ENCODE data around the gene OCA2.

OCA2 gene

DNA sequence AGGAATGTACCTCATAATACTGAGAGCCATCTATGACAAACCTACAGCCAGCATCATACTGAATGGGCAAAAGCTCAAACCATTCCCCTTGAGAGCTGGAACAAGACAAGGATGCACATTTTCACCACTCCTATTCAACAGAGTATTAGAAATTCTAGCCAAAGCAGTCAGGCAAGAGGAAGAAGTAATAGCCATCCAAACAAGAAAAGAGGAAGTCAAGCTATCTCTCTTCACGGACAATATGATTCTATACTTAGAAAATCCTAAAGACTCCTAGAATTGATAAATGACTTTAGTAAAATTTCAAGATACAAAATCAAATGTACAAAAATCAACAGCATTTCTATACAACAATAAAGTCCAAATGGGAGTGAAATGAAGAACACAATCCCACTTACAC is 30.2 kb downstream of the OCA2 start:
- DNase-seq, result no peak

DNA sequence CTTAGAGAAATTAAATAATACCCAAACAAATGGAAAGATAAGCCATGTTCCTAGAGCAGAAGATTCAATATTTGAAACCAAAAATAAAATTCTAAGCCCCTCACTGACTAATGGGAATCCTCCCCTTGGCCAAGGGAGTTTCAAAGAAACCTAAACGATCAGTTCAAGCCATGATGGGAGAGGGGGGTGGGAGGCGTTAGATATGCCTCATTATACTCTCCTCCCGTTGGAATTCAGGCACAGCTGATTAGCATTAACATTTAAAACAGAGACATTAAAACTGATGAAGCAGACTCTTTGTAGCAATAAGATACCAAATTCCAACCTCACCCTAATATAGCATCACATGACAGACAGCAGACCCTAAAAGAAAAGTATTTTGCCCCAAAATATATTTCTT is 32.9 kb downstream of the OCA2 start:
- no peak for DNase-seq

DNA sequence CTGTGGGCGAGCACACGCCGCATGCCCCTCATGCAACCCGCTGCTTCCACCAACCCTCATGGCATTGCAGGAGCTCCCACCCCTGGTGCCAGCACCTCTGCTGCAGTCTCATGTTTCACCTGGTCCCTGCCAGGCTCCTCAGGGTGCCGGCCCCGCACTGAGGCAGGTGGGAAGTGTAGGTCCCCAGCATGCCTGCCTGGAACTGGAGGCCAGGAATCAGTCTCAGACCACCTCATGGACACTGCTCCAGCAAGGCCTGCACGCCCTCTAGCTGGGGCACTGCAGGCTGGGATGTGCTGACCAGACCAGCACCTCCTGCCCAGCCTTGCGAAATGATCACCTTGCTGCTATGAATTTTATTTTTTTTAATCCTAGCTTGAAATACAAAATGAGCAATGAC is 39.1 kb downstream of the OCA2 start:
- DNase-seq, result no peak

DNA sequence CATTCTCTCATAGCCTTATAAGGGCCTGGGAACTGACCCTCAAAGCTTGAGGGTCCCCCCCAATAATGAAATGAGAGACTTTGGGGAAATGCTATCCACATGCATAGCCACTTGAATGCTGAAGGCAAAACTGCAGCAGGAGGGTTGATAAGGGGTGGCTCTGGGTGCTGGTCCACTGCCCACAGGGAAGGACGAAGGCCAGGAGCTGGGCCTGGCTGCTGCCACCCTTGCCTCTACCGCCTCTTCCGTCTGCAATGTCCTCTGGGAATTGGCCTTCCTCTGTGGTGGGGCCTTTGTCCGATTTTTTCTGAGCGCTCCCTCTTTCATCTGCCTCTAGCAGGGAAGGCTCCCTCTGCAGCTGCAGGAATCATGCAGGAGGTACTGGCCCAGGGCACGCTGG is 41.0 kb downstream of the OCA2 start:
- DNase-seq, result no peak

DNA sequence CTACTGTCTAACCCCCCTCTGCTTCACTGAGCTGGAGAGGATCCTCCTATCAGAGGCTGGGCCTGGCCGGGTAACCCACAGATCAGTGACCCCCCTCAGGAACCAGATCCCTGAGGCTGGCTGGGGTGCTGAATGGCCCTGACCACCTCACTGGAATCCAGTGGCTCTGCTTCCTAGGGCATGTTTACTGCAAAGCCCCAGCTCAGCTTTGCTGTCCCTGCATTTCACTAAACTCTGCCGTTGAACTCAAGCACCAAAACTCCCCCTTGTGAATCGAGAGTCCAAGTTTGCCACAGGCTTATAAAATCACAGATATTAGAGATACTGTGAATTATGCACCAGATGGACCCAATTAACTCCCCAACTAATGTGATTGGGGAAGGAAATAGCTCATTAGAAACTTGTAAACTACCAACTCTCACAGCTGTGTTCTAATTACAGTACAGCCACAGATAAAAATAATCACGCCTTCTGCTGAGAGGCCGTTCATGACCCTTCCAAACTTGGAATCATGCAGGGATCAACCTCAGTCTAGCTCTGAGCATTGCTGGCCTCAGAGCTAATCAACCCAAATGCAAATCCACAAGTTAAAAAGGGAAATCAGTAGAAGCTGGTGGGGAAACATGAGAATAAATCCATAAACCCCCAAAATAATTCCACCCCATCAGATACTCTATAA is 47.0 kb downstream of the OCA2 start:
- DNase-seq, result no peak

DNA sequence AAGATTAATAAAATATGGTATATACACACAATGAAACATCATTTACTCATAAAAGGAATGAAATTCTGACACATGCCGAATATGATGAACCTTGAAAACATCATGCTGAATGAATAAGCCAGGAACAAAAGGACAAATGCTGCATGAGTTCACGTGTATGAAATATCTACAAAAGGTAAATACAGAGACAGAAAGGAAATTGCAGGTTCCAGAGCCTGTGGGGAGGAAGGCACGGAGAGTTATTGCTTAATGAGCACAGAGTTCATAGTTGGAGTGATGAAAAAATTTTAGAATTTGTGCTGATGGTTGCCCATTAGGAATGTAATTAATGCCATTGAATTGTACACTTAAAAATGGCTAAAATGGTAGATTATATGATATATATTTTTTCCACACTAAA is 49.5 kb downstream of the OCA2 start:
- no peak for DNase-seq

DNA sequence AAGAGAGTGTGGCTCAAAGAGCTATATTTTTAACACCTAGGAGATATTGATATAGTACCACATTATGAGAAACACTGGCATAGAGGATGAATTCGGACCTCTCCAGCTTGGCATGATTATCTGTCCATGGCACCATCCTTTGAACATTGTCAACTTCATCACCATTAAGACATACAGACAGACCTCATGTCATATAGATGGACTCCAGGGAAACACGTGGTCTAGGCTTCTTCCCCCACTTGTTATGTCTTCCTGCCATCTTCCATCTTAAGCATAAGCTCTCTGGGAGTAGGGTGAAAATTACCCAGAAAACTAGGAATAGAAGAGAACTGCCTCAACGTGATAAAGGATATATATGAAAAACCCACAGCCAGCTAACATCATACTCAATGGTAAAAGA is 51.8 kb downstream of the OCA2 start:
- DNase-seq, result no peak

DNA sequence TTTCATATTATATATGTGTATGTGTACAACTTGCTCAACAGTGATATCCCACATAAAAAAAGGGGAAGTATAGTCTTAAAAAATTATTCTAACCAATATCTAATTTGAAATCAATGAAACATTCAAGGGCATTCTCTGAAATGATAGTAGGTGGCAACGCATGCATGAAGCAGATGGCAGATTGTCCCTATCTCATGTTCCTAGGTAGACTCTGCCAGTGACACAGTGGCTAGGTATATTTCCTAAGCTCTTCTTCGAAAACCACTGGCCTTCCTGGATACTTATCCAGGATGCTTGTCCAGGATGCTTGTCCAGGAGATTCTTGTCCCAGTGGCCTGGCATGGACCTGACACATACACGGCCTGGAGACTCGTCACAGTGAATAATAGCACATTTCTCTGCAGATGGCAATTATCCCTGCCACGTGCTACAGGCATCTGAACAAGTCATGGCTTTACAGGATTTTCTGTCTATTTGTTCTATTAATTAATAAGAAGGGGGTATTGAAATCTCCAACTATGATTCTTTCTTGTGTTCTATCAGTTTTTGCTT is 54.9 kb downstream of the OCA2 start:
- no peak for DNase-seq

DNA sequence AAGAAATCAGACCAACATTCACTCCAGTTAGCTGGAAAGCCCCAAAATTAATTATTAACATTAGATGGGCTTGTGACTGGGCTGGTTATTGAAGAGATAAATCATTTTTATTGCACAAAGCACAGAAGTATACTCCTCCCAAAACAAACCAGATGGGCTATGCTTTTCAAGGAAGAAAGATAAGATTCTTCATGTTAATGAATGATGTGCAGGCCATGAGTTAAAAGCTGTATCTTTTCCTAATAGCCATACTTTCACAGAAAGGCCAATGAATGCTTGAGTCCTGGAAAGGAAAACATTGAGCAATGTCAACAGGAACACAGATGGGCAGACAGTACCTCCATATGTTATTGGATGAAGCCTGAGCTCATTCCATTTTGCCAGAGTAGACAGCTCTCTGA is 55.4 kb downstream of the OCA2 start:
- DNase-seq, result no peak

DNA sequence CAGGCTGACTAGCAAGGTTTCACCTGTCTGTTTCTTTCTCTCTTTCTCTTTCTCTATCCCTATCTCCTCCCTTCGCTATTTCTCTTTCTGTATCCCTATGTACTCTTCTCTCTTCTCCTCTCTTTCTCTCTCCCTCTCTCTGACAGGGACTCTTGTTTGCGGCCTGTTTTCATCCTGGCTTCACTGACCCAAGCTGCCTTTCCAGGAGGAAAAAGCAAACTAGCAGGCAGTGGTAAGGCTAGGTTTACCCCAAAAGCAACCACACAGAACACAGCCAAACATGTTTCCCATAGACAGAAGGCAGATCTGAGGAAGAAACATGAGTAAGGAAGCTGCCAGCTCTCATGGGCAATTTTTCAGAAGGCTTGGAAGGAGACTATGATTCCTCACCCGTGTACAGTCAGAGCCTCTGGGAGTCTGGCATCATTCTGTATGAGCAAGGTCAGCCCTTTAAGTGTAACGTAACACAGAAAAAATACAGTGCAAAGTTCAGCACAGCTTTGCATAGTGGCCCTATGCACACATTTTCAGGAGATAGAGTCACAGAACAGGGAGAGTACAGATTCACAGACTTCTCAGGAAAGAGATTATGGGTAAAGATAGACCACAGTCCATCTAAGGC is 61.0 kb downstream of the OCA2 start:
- no peak for DNase-seq

DNA sequence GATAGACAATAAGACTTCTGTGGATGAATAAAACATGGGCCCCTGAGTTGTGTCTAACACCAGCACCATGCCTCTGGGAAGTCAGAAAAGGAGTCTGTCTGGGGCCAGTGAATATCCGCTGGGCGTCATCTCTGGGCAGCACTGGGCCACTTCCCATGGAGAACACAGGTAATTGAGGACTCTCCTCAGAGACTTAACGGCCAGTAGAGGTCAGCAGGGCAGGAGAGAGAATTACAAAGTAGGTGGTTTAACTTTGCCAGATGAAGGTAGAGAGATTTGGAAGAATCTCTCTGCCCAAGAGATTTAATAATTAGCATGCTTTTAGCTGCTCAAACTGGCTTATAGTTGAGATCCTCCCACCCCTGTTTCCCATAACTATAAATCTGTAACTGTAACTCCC is 65.7 kb downstream of the OCA2 start:
- no peak for DNase-seq

DNA sequence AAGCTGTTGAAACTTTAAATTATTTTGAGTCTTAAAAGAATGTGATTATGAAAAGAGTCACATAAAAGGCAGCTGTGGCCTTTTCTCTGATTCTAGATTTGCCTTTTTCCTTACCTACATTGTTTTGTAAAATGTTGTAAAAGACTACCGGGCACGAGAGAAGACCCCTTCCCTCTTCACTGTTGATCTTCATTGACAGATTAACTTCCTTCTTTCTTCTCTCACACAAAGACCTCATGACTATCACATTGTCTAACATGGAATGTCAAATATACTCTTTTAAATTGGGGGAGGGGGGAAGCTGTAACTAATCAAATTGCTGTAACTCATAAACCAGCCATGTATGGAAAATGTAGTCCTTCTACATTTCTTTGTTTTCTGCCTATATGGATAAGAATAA is 68.3 kb downstream of the OCA2 start:
- DNase-seq, result no peak

DNA sequence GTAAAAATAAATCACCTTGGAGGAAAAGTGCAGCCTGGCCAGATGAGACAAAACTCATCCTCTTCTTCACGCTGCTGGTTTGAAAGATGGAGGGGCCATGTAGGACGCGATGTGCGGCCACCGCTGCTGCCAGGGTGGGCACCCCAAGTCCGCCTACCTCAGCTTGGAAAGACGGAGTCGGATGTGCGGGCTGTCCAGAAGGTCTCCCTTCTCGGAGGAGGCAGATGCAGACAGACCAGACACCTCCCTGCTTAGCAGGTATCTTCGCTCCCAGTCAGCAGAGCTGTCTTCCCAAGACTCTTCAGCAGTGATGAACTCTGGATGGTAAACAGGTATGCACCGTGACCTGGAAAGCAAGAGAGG is 71.4 kb downstream of the OCA2 start:
- DNase-seq, result no peak

DNA sequence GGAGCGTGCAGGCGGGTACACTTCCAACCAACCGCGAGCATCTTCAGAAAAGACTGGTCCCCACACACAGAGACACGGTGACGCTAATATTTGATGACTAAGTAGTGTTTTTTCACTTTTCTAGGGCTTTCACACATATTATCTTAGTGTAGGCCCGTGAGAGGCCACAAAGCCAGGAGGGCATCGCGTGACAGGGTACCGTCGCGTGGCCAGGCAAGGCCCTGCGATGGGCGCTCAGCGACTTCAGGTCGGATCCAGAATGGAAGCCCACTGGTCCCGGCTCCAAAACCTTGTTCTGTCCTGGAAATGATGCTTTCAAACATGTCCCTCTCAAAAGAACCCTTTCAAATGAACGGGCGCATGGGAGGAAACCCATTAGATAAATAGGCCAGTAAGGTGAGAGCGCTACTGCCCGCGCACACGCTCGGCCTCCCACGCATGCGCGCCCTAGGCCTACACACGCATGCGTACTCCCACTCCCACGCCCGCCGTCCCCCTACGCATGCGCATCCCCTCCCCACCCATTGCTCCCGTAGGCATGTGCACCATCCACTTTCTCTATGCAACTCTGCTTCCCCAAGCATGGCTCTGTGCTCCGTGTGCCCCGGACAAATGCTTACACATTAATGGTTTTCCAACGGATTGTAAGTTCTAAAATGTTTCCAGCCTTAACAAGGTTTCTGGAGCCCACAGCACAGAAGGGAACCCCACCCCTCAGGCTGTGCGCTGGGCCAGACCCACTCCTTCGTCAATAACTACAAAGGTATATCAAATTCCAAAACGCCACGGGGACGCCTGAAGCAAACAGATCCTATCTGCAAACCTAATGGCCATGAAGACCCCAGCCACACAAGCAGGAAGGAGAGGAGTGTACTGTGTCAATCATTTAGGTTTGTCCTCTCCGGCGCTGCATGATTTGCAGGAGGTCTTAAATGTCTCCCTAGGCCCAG is 72.1 kb downstream of the OCA2 start:
- no peak for DNase-seq

DNA sequence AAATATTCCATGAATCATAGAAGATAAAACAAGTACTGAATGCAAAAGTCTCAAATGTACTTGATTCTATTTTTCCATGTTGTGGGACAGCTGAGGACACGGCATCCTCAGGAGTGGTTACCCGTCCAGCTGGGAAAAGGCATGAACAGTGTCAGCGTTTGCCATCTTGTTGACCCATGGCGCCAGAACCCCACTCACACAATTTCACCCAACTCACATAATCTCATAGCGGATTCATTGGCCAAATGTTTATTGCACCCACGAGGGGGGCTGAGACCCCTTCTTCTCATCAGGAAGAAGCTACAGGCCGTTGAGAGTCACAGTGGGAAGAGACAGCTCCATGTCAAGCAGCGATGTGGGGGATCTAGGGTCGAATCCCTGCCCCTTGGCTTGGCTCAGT is 72.9 kb downstream of the OCA2 start:
- DNase-seq, result no peak

DNA sequence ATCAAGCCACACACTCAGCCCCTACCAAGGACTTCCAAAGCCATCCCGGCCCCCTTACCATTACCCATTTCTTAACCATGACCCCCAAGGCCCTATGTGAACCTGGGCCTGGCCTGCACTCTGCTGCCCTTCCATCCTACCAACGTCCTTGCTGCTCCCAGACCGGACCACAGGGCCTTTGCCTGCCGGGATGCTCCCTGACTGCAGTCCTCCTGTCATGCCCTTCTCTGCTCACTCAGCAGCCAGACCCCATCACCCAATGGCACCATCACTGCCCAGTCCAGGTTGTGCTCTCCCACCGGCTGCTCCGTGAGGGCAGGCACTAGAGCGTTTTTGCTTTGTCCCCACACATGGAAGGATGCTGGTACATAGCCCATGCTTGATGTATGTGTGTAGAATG is 73.7 kb downstream of the OCA2 start:
- no peak for DNase-seq

DNA sequence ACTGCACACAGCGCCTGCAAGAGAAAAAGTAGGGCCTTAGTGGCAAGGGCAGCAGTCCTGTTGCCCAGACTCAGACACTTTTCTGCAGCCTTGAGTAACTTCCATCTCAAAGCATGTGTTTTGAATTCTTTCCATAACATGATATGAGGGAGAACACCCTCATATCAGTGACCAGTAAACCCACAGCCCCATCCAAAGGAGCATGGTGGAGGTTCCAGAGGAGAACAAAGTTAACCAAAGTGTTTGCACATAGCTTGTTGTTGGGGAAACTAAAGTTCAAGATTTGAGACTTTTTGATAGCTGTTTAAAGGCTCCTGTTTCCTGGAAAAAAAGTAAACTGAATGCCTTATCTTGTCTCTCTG is 74.2 kb downstream of the OCA2 start:
- no peak for DNase-seq

DNA sequence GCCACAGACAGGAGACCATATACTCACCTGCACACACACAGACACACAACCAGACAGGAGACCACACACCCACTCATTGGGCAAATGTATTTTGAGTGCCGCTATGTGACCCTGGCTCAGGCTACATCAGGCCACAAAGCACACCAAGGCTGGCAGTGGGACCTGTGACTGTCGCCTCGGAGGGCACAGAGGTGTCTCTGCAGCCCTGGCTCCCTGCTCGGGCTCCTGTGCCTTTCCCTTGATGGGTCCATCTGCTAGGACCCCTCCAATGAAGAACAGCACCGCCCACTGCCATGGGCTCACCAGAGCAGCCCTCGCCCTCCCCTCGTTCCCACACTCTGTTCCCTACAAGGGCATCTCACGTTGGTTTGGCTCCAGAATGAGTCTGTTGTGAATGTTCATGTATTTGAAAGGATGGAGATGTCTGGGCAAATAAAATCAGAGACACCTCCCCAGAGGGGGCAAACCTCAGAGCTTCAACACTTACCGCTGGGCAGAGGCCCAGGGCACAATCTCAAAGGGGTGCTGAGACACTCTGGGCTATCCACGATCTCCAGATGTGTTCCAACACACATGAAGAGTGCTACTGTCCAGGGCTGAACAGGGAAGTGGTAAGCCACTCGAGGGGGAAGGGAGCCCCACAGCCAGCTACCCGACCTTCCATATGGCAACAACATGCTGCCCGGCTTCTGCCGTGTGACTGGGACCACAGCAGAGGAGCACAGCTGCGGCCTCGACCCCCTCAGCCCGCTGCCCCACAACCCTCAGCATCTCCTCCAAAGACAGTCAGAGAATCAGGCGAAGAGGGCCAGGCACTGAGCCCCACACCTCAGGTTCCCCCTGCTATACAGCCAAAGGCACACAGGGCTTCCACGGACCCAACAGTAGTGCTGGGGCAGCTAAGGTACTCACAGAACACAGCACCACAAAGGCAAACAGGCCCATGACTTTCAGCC is 74.9 kb downstream of the OCA2 start:
- no peak for DNase-seq

DNA sequence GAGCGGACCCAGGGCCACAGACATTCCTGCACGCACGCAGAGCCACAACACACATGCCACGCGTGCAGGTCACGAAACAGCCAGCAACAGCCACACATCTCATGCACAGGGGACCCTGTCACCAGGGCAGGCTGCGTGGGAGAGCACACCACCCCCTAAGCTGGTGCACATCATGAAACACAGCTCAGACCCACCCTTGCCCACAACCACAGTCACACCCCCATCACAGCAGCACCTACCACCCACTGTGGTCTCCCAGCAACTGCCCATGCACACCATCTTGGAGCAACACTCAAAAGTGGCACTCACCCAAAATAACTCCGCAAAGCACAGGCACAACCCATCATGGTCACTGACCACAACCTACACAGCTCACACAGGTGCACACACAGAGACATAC is 75.7 kb downstream of the OCA2 start:
- DNase-seq, result no peak

DNA sequence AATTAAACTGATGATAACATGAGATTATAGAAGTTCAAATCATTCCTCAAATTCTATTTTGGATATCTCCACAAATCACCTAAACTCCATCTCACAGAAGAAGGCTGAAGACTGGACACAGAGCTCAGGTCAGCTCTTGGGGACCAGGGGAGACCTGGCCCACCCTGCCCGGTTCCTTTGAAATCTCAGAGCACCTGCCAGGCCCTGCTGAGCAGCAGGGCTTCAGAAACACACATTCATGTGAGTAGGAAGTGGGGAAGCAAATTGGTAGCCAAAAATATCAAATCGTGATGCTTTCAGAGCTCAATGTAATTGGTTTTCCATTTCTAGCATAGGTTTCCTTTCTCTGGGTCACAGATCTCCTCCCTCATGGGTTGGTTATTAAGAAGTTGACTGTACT is 76.2 kb downstream of the OCA2 start:
- no peak for DNase-seq

DNA sequence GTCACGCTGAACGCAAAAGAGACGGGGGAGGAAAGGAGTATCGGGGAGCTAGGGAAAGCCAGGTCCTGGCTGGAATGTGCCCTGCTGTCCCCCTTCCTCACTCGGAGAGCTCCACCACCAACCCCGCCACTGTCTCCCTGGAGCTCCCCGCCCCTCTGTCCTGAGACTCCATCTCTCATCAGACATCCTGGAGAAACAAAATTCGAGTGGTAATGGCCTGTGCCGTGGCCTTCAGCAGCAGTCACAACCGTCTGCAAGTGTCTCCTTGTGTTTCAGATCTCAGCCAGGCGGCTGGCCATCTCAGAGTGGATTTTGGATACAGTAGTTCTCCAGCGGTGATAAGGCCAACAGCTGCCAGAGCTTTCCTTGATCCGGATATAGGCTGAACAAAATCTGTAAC is 76.9 kb downstream of the OCA2 start:
- DNase-seq, result no peak

DNA sequence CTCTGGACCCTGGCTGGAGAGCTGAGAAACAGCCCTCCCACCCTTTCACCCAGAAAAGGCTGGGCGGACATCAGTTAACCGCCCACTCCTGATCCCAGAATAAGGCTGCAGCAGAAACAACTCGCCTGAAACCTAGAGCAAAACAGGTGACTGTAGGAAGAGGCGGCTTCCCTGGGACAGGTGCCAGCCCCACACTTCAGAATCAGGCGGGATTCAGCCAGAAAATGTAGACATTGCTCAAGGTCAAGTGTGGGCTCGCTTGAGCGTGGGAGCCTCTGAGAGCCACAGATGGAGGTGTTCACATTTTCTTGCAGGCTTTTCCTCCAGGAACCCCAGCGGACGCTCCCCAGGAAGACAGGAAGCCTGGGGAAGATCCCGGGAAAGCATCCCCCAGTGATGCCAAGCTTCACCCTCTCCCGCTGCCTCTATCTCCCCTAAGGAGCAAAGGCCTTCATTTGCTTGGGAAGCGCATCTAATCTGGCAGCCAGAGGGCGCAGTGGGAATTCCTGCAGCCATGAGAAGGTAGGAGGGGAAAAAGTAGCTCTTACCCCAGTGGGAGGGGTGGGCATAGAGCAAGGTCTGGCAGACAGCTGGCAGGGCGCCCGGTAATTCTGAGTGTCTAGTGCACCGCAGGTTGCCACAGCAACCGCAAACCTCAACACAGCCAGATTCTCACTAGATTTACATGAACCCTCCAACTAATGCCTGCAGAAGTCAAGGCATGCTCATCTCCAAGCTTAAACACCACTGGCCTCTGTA is 77.7 kb downstream of the OCA2 start:
- DNase-seq, result peak; percentile 91

Data from NCI-H1092 (cell line).